Smooth muscle cell (in vitro differentiated cells): ENCODE measurements around the gene LAMTOR3. TPM values are rescaled to one million over a fixed set of nuclear protein-coding genes. Genes with fewer than 3 reads are reported as not detected.
A peak's percentile ranks its signal among the peaks of the same experiment; 100 is the strongest.

ENCODE experiments used
- DNase-seq: peaks from one replicate; lab custom pipeline; 2025; ENCODE audit not compliant: unreplicated experiment; lab: John Stamatoyannopoulos, UW
- H2AFZ ChIP-seq: fragments of 200-600 bp; sonication (generic); 2 replicates; pipeline ENCODE4 v1.6.0; 2016; ENCODE audit warnings: antibody characterized with exemption, low read depth, mild to moderate bottlenecking
- H3F3A ChIP-seq: fragments of 200-600 bp; sonication (generic); 2 replicates; pipeline ENCODE4 v1.6.0; 2017; ENCODE audit warnings: antibody characterized with exemption, low read depth
- H3K27ac ChIP-seq: fragments of 200-600 bp; sonication (generic); 2 replicates; pipeline ENCODE4 v1.5.1; 2016; ENCODE audit warnings: low read depth, mild to moderate bottlenecking
- H3K27me3 ChIP-seq: fragments of 200-600 bp; sonication (generic); 2 replicates; pipeline ENCODE4 v1.6.1; 2016; ENCODE audit warnings: low read depth, mild to moderate bottlenecking
- H3K36me3 ChIP-seq: fragments of 200-600 bp; sonication (generic); 2 replicates; pipeline ENCODE4 v1.5.1; 2016; ENCODE audit warnings: low read depth
- H3K4me1 ChIP-seq: fragments of 200-600 bp; sonication (generic); 2 replicates; pipeline ENCODE4 v1.5.1; 2016; ENCODE audit warnings: low read depth
- H3K4me2 ChIP-seq: fragments of 200-600 bp; sonication (generic); 2 replicates; pipeline ENCODE4 v1.6.0; 2016; ENCODE audit warnings: mild to moderate bottlenecking
- H3K4me3 ChIP-seq: fragments of 200-600 bp; sonication (generic); 2 replicates; pipeline ENCODE4 v1.5.1; 2016; ENCODE audit warnings: mild to moderate bottlenecking
- H3K79me2 ChIP-seq: fragments of 200-600 bp; sonication (generic); 2 replicates; pipeline ENCODE4 v1.6.0; 2016; ENCODE audit warnings: low read depth, mild to moderate bottlenecking
- H3K9ac ChIP-seq: fragments of 200-600 bp; sonication (generic); 2 replicates; pipeline ENCODE4 v1.6.0; 2016; ENCODE audit warnings: low read depth
- H3K9me3 ChIP-seq: fragments of 200-600 bp; sonication (generic); replicated peaks from 2 replicates; pipeline ENCODE4 v1.5.1; 2016; ENCODE audit warnings: low read depth
- H4K20me1 ChIP-seq: fragments of 200-600 bp; sonication (generic); 2 replicates; pipeline ENCODE4 v1.6.0; 2016; ENCODE audit warnings: low read depth
- CTCF ChIP-seq: fragments of 200-600 bp; sonication (generic); IDR thresholded peaks from 2 replicates; pipeline ENCODE4 v1.5.1; 2017; ENCODE audit warnings: borderline replicate concordance, mild to moderate bottlenecking, antibody characterized with exemption; ENCODE audit not compliant: insufficient read depth, poor library complexity, severe bottlenecking
- WGBS: methylation state at CpG from one replicate; pipeline ENCODE4 v1.1.7; 2016; ENCODE audit warnings: low lambda C conversion rate; 5-methylcytosine and 5-hydroxymethylcytosine counted together
- polyA plus RNA-seq: library from polyadenylated mRNA; unstranded; fragments of >200 nt; fragmentation: Nextera tagmentation; extraction: Ambion mirVana; gene quantifications from 2 replicates; pipeline ENCODE4 v1.2.1, GENCODE V29; 2016
- total RNA-seq: library from RNA; depleted of rRNA; stranded (reverse); fragments of >200 nt; gene quantifications from 2 replicates; pipeline ENCODE4 v1.2.3, GENCODE V29; 2014

The LAMTOR3 gene
- total and polyA plus RNA-seq, 2 experiments from 2014 or later, result 58.3 to 95.2 TPM

GRCh38 chr4:99891351-99891750, 2.9 kb downstream of the LAMTOR3 start:
- peaks cover 22% of the 10 kb centered on the region for H4K20me1 ChIP-seq
- H2AFZ ChIP-seq, result no peak overlapping the region
- H3K9ac ChIP-seq, result no peak overlapping the region
- no peak overlapping the region for H3K27ac ChIP-seq
- no peak overlapping the region for H3K4me3 ChIP-seq
- TF ChIP-seq CTCF, result no peak
- DNase-seq, result no peak
- peaks cover 10% of the 10 kb centered on the region for H3K4me1 ChIP-seq
- H3K27me3 ChIP-seq, result no peaks in the 10 kb centered on the region
- no peaks in the 10 kb centered on the region for H3K9me3 ChIP-seq
- no peak overlapping the region for H3K4me2 ChIP-seq
- no peaks in the 10 kb centered on the region for H3K36me3 ChIP-seq
- peaks cover 17% of the 10 kb centered on the region for H3F3A ChIP-seq
- peaks cover 65% of the 10 kb centered on the region for H3K79me2 ChIP-seq
- WGBS, result 95% methylated on average over 2 of the region's 2 CpGs

GRCh38 chr4:99887837-99888236, 6.4 kb downstream of the LAMTOR3 start:
- H3K9ac ChIP-seq, result no peak overlapping the region

GRCh38 chr4:99886146-99886545, 8.1 kb downstream of the LAMTOR3 start:
- WGBS, result 67% methylated on average over 4 of the region's 4 CpGs
- no peak overlapping the region for H3K4me3 ChIP-seq

More at GRCh38 chr4:99887837-99888236, 6.4 kb downstream of the LAMTOR3 start:
- H3K79me2 ChIP-seq, result peaks cover 53% of the 10 kb centered on the region
- H3K4me2 ChIP-seq, result no peak overlapping the region
- H3F3A ChIP-seq, result peaks cover 4% of the 10 kb centered on the region
- WGBS, result 39% methylated on average over 5 of the region's 5 CpGs
- H2AFZ ChIP-seq, result no peak overlapping the region
- no peaks in the 10 kb centered on the region for H3K9me3 ChIP-seq
- peaks cover 22% of the 10 kb centered on the region for H4K20me1 ChIP-seq
- no peaks in the 10 kb centered on the region for H3K4me1 ChIP-seq
- no peak for DNase-seq
- TF ChIP-seq CTCF, result no peak
- no peaks in the 10 kb centered on the region for H3K27me3 ChIP-seq
- no peak overlapping the region for H3K4me3 ChIP-seq
- peaks cover 11% of the 10 kb centered on the region for H3K36me3 ChIP-seq
- peak overlapping the region; percentile 12 for H3K27ac ChIP-seq

More at GRCh38 chr4:99886146-99886545, 8.1 kb downstream of the LAMTOR3 start:
- no peak for TF ChIP-seq CTCF
- Histone ChIP-seq H3K9me3 (no peaks in the 10 kb centered on the region), H3K79me2 (peaks cover 36% of the 10 kb centered on the region), H3K27ac (no peak overlapping the region), H3F3A (peaks cover 4% of the 10 kb centered on the region), H3K4me1 (no peaks in the 10 kb centered on the region), H3K27me3 (no peaks in the 10 kb centered on the region), H3K9ac (no peak overlapping the region), H4K20me1 (peaks cover 19% of the 10 kb centered on the region), H3K36me3 (peaks cover 19% of the 10 kb centered on the region), H2AFZ (no peak overlapping the region), H3K4me2 (no peak overlapping the region)
- no peak for DNase-seq
